Measurements from ENCODE around the gene ERC2. TPM values are rescaled to one million over a fixed set of nuclear protein-coding genes. Genes with fewer than 3 reads are reported as not detected.

The ERC2 gene
- total RNA-seq, 1 donor from 2014 or later = 48.3 TPM

- DNase-seq = no peak
- peaks cover 3% of the 10 kb centered on the region for H3K27me3 Mint-ChIP-seq (ENCODE audit: unreplicated experiment)
- H3K9me3 Mint-ChIP-seq (ENCODE audit: unreplicated experiment) = peaks cover 4% of the 10 kb centered on the region
- H3K4me1 Mint-ChIP-seq (ENCODE audit: low read depth, unreplicated experiment) = peaks cover 3% of the 10 kb centered on the region
- no peak for TF ChIP-seq CTCF (IDR thresholded peaks at IDR 0.05; ENCODE audit: partially characterized antibody, unreplicated experiment)
- no peak overlapping the region for H3K27ac Mint-ChIP-seq (ENCODE audit: unreplicated experiment)
- H3K36me3 Mint-ChIP-seq (ENCODE audit: unreplicated experiment) = no peaks in the 10 kb centered on the region
- H3K4me3 Mint-ChIP-seq (ENCODE audit: unreplicated experiment) = no peak overlapping the region
Observed at GRCh38 chr3:55554634-55555425, 913.4 kb downstream of the ERC2 start.

- Mint-ChIP-seq H3K4me1 (ENCODE audit: low read depth, unreplicated experiment) (peaks cover 3% of the 10 kb centered on the region), H3K4me3 (ENCODE audit: unreplicated experiment) (no peak overlapping the region), H3K9me3 (ENCODE audit: unreplicated experiment) (peaks cover 4% of the 10 kb centered on the region), H3K27ac (ENCODE audit: unreplicated experiment) (no peak overlapping the region), H3K36me3 (ENCODE audit: unreplicated experiment) (no peaks in the 10 kb centered on the region), H3K27me3 (ENCODE audit: unreplicated experiment) (peaks cover 3% of the 10 kb centered on the region)
- DNase-seq = no peak
- TF ChIP-seq CTCF (IDR thresholded peaks at IDR 0.05; ENCODE audit: partially characterized antibody, unreplicated experiment) = no peak
Observed at GRCh38 chr3:55551644-55552043, 916.6 kb downstream of the ERC2 start.

GRCh38 chr3:55549177-55549576 is 919.1 kb downstream of the ERC2 start:
- peaks cover 4% of the 10 kb centered on the region for H3K4me1 Mint-ChIP-seq (ENCODE audit: low read depth, unreplicated experiment)
- H3K27me3 Mint-ChIP-seq (ENCODE audit: unreplicated experiment) = peaks cover 8% of the 10 kb centered on the region
- DNase-seq = no peak
- TF ChIP-seq CTCF (IDR thresholded peaks at IDR 0.05; ENCODE audit: partially characterized antibody, unreplicated experiment) = peak; percentile 41
- no peak overlapping the region for H3K4me3 Mint-ChIP-seq (ENCODE audit: unreplicated experiment)
- H3K36me3 Mint-ChIP-seq (ENCODE audit: unreplicated experiment) = no peaks in the 10 kb centered on the region
- peaks cover 7% of the 10 kb centered on the region for H3K9me3 Mint-ChIP-seq (ENCODE audit: unreplicated experiment)
- H3K27ac Mint-ChIP-seq (ENCODE audit: unreplicated experiment) = no peak overlapping the region

- peaks cover 12% of the 10 kb centered on the region for H3K27me3 Mint-ChIP-seq (ENCODE audit: unreplicated experiment)
- no peak overlapping the region for H3K27ac Mint-ChIP-seq (ENCODE audit: unreplicated experiment)
- peaks cover 7% of the 10 kb centered on the region for H3K9me3 Mint-ChIP-seq (ENCODE audit: unreplicated experiment)
- TF ChIP-seq CTCF (IDR thresholded peaks at IDR 0.05; ENCODE audit: partially characterized antibody, unreplicated experiment) = no peak
- no peak for DNase-seq
- peaks cover 4% of the 10 kb centered on the region for H3K4me1 Mint-ChIP-seq (ENCODE audit: low read depth, unreplicated experiment)
- peaks cover 5% of the 10 kb centered on the region for H3K36me3 Mint-ChIP-seq (ENCODE audit: unreplicated experiment)
- no peak overlapping the region for H3K4me3 Mint-ChIP-seq (ENCODE audit: unreplicated experiment)
Observed at GRCh38 chr3:55546866-55547669, 921.2 kb downstream of the ERC2 start.

GRCh38 chr3:55545995-55546394 is 922.3 kb downstream of the ERC2 start:
- Mint-ChIP-seq H3K36me3 (ENCODE audit: unreplicated experiment) (peaks cover 5% of the 10 kb centered on the region), H3K27me3 (ENCODE audit: unreplicated experiment) (peaks cover 11% of the 10 kb centered on the region), H3K9me3 (ENCODE audit: unreplicated experiment) (peaks cover 3% of the 10 kb centered on the region), H3K4me1 (ENCODE audit: low read depth, unreplicated experiment) (peaks cover 4% of the 10 kb centered on the region), H3K27ac (ENCODE audit: unreplicated experiment) (no peak overlapping the region), H3K4me3 (ENCODE audit: unreplicated experiment) (no peak overlapping the region)
- TF ChIP-seq CTCF (IDR thresholded peaks at IDR 0.05; ENCODE audit: partially characterized antibody, unreplicated experiment) = no peak
- DNase-seq = no peak
